ENCODE results near the gene MAGEA11.
"Not testable (repeated sequence)": the region's sequence is repeated elsewhere in the genome, so short reads cannot be mapped to it uniquely, and the experiment has no call there.

The MAGEA11 gene

GRCh38 chrX:149717803-149718202, 5.9 kb downstream of the MAGEA11 start:
- no peak for DNase-seq (ENCODE audit: low read depth)

GRCh38 chrX:149718757-149719156, 6.9 kb downstream of the MAGEA11 start:
- no peak for DNase-seq (ENCODE audit: low read depth)

GRCh38 chrX:149720021-149720689, 8.3 kb downstream of the MAGEA11 start:
- no peak for DNase-seq (ENCODE audit: low read depth)

- DNase-seq (ENCODE audit: low read depth): not testable (repeated sequence)
Observed at GRCh38 chrX:149721241-149721640, 9.4 kb downstream of the MAGEA11 start.

- DNase-seq (ENCODE audit: low read depth): no peak
Observed at GRCh38 chrX:149721778-149722177, 9.9 kb downstream of the MAGEA11 start.

GRCh38 chrX:149723583-149724118, 11.8 kb downstream of the MAGEA11 start:
- not testable (repeated sequence) for DNase-seq (ENCODE audit: low read depth)

GRCh38 chrX:149727308-149727707, 15.4 kb downstream of the MAGEA11 start:
- not testable (repeated sequence) for DNase-seq (ENCODE audit: low read depth)

GRCh38 chrX:149742269-149742668, 30.4 kb downstream of the MAGEA11 start:
- not testable (repeated sequence) for DNase-seq (ENCODE audit: low read depth)

- DNase-seq (ENCODE audit: low read depth): not testable (repeated sequence)
Observed at GRCh38 chrX:149746390-149747007, 34.6 kb downstream of the MAGEA11 start.

- no peak for DNase-seq (ENCODE audit: low read depth)
Observed at GRCh38 chrX:149757206-149758067, 45.6 kb downstream of the MAGEA11 start.

- DNase-seq (ENCODE audit: low read depth): no peak
Observed at GRCh38 chrX:149758068-149758714, 46.3 kb downstream of the MAGEA11 start.

- not testable (repeated sequence) for DNase-seq (ENCODE audit: low read depth)
Observed at GRCh38 chrX:149758715-149759078, 46.8 kb downstream of the MAGEA11 start.

GRCh38 chrX:149759824-149760223, 48.0 kb downstream of the MAGEA11 start:
- no peak for DNase-seq (ENCODE audit: low read depth)

GRCh38 chrX:149760965-149761364, 49.1 kb downstream of the MAGEA11 start:
- no peak for DNase-seq (ENCODE audit: low read depth)

GRCh38 chrX:149761858-149762674, 50.2 kb downstream of the MAGEA11 start:
- DNase-seq (ENCODE audit: low read depth): not testable (repeated sequence)

- DNase-seq (ENCODE audit: low read depth): no peak
Observed at GRCh38 chrX:149762696-149763614, 51.1 kb downstream of the MAGEA11 start.

Measured in ELR (cell line).